D721Med (cell line): Measurements from ENCODE around the gene PTMS.

ENCODE experiments used
- DNase-seq: peaks from one replicate; pipeline ENCODE4 v3.0.0; 2011; ENCODE audit warnings: low spot score; ENCODE audit not compliant: insufficient read length
- FAIRE-seq: peaks from 2 replicates; lab custom pipeline; 2011; peaks lifted over from hg19 to GRCh38; lab: Jason Lieb, UNC
- CTCF ChIP-seq: IDR thresholded peaks from 2 replicates; pipeline ENCODE4 v1.5.1; 2012; ENCODE audit warnings: mild to moderate bottlenecking, control low read depth; ENCODE audit not compliant: insufficient read depth; ENCODE audit errors: missing control alignments

PTMS gene

GRCh38 chr12:6778574-6779550 is 12.7 kb downstream of the PTMS start:
- FAIRE-seq = no peak
- TF ChIP-seq CTCF = peak; percentile 95
- no peak for DNase-seq

GRCh38 chr12:6779708-6780432 is 13.7 kb downstream of the PTMS start:
- TF ChIP-seq CTCF = no peak
- DNase-seq = no peak
- FAIRE-seq = no peak

- no peak for TF ChIP-seq CTCF
- DNase-seq (no peak), FAIRE-seq (no peak)
These were observed 14.4 kb downstream of the PTMS start for GRCh38 chr12:6780573-6780972.

GRCh38 chr12:6782119-6782518 is 16.0 kb downstream of the PTMS start:
- FAIRE-seq (no peak), DNase-seq (no peak)
- no peak for TF ChIP-seq CTCF

GRCh38 chr12:6782850-6783566 is 16.8 kb downstream of the PTMS start:
- no peak for TF ChIP-seq CTCF
- DNase-seq (no peak), FAIRE-seq (no peak)

- no peak for TF ChIP-seq CTCF
- DNase-seq (no peak), FAIRE-seq (no peak)
These were observed 17.7 kb downstream of the PTMS start for GRCh38 chr12:6783828-6784227.
